HL-60 (cell line): ENCODE results near the gene FOXA3.

Experiments used
- CTCF ChIP-seq: IDR thresholded peaks from one replicate; pipeline ENCODE4 v1.5.1; 2011; ENCODE audit warnings: low read length, control low read depth, inconsistent platforms; ENCODE audit not compliant: insufficient read depth
- POLR2AphosphoS5 ChIP-seq: IDR thresholded peaks from 2 replicates; pipeline ENCODE4 v1.6.1; 2012; ENCODE audit warnings: low read depth

GRCh38 chr19:45817010-45817724 lies 47.0 kb upstream of the FOXA3 start:
- TF ChIP-seq POLR2AphosphoS5 (peak; percentile 38; the same call in 1 of the 2 replicates), CTCF (peak; percentile 94)
